GM18519 (cell line): ENCODE data around the gene AMDHD2.

Source experiments
- ATAC-seq: cut with Tn5 transposase; IDR thresholded peaks from one replicate; pipeline ENCODE4 v1.9.1; 2021; ENCODE audit warnings: mild to moderate bottlenecking, moderate library complexity; ENCODE audit not compliant: unreplicated experiment, low FRiP score

The AMDHD2 gene

DNA sequence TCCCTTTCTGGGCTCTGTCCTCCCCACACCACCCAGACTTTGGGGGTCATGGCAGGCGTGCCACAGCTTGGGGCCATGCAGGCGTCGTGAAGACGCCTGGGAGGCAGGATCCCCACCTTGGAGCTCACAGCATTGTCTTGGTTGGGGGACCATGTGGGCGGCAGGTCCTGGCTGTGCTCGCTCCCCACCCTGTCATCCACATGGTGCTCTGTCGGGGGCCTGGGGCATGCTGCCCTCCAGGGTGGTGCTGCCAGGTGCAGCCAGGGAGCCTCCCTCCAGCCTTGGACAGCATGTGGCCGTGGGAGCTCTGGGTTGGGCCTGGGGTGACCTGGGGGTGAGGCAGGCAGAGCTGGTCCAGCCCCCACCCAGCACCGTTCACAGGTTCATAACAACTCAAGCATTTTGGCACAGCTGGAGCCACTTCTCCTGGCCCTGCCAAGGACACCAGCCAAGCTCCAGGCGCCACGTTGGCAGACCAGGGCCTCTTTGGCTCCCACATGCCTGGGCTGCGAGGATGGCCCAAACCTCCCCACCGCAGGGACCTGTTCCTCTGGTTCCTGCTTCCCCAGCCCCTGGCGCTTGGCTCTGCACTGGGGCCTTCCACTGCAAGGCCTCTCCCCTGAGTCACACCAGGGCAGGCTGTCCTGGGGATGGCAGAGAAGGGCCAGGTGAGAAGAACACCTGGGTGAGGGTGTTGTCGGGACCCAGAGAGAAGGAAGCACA is 21.5 kb upstream of the AMDHD2 start:
- no peak for ATAC-seq

GRCh38 chr16:2499454-2499853 is 20.7 kb upstream of the AMDHD2 start:
- ATAC-seq: no peak

- no peak for ATAC-seq
Measured at GRCh38 chr16:2499890-2500429, 20.2 kb upstream of the AMDHD2 start.

- no peak for ATAC-seq
Measured at GRCh38 chr16:2500430-2500917, 19.7 kb upstream of the AMDHD2 start.

DNA sequence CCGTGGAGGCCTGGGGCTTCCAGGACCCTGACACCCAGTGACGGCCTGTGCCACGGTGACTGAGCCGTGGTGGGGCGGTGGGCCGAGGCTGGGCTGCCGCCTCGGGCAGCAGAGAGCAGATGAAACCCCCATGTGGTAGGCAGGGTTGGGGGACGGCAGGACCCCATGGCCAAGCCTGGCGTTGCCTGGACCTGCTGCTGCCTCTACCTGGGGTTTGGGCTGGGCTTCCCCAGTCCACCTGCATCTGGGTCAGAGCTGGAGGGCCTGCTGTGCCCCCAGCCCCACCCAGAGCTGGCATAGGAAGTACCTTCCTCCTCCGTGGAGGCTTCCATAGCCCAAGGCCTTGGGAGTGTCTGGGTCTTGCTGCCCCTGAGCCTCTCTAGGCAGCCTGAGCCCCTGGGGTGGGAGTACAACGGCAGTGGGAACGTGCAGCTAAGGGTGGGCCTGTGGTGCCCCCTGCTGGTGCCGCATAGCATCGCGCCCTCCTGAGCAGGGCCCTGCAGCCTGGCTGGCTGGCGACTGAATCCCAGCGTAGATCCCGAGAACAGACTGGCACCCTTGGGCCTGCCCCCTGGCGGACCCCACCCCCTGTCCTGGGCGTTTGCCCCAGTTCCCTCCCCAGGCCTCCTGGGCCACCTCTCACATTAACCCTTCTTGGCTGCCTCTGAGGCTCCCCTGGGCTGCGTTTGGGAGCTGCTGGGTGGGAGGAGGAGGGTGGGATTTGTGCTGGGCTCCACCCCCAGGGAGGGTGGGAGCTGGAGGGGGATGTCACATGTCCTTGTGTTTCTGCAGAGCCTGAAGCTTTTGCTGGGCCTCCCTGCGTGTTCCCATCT is 19.0 kb upstream of the AMDHD2 start:
- ATAC-seq: no peak

DNA sequence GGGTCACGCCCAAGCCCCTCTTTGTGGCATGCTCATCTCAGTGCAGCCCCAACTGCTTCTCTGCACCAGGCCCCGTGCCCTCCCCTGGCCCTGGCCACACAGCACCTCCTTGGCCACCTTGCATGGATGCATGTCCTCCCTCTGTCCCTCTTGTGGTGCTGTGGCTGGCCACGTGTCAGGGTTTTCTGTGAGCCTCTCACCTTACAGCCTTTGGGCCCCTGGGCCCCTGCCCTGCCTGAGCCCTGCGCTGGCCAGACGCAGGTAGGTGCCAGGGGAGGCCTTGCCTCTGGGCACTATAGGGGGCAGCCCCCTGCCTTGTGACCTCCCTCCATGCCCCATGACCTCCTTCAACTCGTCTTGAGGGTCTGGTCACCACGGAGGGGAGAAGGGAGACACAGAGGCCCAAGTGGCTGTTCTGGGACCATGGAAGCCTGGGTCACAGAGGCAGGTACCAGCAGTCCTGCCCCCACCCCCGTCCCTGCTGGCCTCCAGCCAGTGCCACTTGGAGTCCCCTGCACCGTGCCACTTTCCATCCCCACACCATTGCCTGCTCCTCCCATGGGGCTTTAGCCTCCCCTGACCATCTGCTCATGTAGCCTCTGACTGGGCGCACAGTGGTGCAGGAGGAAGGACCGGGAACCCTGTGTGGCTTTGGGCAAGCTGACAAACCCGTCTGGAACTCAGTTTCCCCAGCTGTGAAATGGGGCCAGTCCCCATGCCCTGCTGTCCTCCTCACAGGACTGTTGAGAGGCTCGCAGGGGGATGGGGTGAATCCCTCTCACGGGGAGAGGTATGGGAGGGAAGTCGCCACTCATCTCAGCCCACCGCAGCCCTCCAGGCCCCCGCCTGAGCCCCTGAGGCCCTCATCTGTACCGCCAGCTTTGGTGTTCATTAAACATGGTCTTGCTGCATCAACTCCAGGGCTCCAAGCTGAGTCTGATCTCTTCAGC is 17.9 kb upstream of the AMDHD2 start:
- no peak for ATAC-seq

- no peak for ATAC-seq
Measured at GRCh38 chr16:2505695-2506094, 14.5 kb upstream of the AMDHD2 start.

GRCh38 chr16:2507052-2507659 is 13.0 kb upstream of the AMDHD2 start:
- ATAC-seq: no peak

DNA sequence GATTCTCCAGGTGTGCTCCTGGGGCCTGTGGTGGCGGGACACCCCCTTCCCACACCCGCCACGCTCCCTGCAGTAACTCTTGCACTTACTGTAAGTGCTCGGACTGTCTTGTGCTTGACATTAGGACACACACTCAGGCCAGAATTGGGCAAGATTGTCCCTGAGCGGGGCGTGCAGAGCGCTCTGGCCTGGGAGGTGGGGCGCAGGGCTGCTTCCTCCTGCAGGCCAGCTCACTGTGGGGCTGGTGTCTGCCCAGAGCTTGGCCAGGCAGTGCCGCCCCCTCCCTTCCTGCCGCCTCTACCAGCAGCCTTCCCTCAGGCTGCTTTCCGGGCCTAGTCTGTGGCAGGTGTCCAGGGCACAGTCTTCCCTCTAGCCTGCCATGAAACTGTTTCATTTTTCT is 12.5 kb upstream of the AMDHD2 start:
- no peak for ATAC-seq

GRCh38 chr16:2508722-2509400 is 11.3 kb upstream of the AMDHD2 start:
- ATAC-seq: no peak

GRCh38 chr16:2511128-2511800 is 8.9 kb upstream of the AMDHD2 start:
- no peak for ATAC-seq

DNA sequence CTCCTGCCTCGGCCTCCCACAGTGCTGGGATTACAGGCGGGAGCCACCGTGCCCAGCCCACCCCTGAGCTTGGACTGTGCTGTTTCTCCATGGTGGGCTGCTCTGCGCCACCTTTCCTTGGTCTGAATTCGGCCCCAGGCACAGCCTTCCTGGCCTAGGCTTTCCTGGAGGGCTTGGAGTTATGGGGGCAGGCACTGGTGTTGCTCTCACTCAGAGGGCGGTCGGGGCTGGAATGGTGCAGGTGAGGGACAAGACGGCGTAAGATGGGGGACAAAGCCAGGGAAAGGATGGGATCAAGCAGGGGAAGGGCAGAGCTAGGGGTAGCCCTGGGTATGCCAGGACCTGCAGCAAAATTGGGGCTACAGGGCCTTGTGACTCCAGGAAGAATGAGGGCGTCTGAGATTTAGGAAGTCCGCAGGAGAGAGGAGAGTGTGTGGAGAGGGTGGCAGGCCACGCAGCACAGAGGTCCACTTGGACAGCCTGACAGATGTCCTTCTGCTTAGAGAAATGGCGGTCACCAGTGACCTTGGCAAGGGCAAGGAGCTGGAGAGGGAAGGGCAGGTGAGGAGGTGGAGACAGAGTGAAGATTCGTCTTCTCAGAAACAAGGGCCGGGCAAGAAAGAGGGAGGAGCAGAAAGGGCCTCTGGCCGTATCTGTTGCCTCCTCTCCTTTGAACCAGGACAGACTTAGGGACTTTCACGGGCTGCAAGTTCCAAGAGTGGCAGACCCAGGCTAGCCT is 8.0 kb upstream of the AMDHD2 start:
- no peak for ATAC-seq

- no peak for ATAC-seq
Measured at GRCh38 chr16:2512735-2513404, 7.3 kb upstream of the AMDHD2 start.

GRCh38 chr16:2513405-2514332 is 6.5 kb upstream of the AMDHD2 start, which contains the start of gene ATP6V0C:
ATP6V0C (plus strand) TSS chr16:2513952; CDS start chr16:2514104, 152 bp downstream.
- peak; percentile 53 for ATAC-seq

DNA sequence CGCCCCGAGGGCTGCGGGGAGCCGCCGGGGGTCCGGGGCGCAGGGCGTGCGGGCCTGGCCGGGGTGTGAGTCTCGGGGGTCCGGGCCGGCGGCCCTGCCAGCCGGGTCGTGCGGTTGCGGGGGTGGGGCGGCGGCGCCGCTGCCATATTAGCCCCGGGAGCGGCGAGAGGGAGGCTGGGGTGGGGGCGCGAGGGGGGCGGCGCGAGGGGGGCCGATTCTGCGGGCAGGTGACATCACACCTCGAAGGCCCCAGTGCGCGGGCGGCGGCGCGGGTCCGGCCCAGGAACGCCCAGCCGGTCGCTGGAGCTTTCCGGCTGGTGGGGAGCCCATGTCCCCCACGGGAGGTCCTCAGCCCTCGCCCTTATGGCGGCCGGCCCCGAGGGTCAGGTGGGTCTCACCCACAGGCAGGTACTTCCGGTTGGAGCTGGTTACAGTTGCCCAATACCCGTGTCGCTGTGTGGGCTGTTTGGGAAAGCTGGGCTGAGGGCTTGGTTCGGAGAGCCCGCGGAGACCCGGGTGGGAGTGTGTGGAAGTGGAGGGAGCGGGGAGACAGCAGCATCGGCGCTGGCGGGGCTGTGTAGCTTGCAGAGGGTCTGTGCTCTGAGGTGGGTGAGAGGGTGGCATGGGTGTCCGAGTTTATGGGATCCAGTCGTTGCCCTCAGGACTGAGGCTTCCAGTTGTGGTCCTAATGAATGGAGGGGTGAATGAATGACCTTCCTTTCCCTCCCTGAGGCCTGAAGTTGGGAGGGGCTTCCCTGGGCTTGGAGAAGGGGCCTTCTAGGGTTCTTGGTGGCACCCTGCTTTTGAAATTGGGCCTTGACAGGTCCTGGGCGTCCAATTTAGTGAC is 5.6 kb upstream of the AMDHD2 start:
- no peak for ATAC-seq
